Left lung (tissue), 10 donors: Measurements from ENCODE around the gene GIMAP8. TPM values are rescaled to one million over a fixed set of nuclear protein-coding genes. Genes with fewer than 3 reads are reported as not detected.

Source experiments
- ATAC-seq: fragments of 200-7000 bp; cut with Tn5 transposase; one replicate; pipeline ENCODE4 v1.9.1; 2020; ENCODE audit warnings: moderate library complexity
- DNase-seq, 4 donors: peaks; one replicate each; pipeline ENCODE4 v3.0.0-alpha.2; 2013 to 2020
- H3K27ac ChIP-seq, 2 donors: fragments of 200-600 bp; sonication (generic) in 1 of 2; one replicate each; pipeline versions ENCODE4 v1.5.0 to v1.8.0; 2020 to 2021
- H3K27me3 ChIP-seq, 2 donors: fragments of 200-600 bp; sonication (generic) in 1 of 2; one replicate each; pipeline versions ENCODE4 v1.5.0 to v1.8.0; 2020 to 2021
- H3K36me3 ChIP-seq, 2 donors: fragments of 200-600 bp; sonication (generic) in 1 of 2; one replicate each; pipeline versions ENCODE4 v1.5.0 to v1.8.0; 2020 to 2021
- H3K4me1 ChIP-seq, 2 donors: fragments of 200-600 bp; one replicate each; pipeline ENCODE4 v1.8.0; 2021
- H3K4me3 ChIP-seq, 2 donors: fragments of 200-600 bp; sonication (generic) in 1 of 2; one replicate each; pipeline versions ENCODE4 v1.5.0 to v1.8.0; 2020 to 2021; ENCODE audit warnings: mild to moderate bottlenecking in 1 of 2
- H3K9me3 ChIP-seq, 2 donors: fragments of 200-600 bp; sonication (generic) in 1 of 2; one replicate each; pipeline versions ENCODE4 v1.5.0 to v1.8.0; 2020 to 2021
- CTCF ChIP-seq, 2 donors: fragments of 200-600 bp; sonication (generic) in 1 of 2; IDR thresholded peaks; one replicate each; pipeline versions ENCODE4 v1.5.0 to v1.8.0; 2021; ENCODE audit warnings: antibody characterized with exemption in 2 of 2
- intact Hi-C, 2 donors: fragments of 100-400 bp; cut with DNase I; formaldehyde crosslinking; loops; one replicate each; pipeline versions ENCODE4 v1.11.2 to v1.14.2; 2022
- polyA plus RNA-seq, 6 donors: library from polyadenylated mRNA; unstranded; fragments of 120-200 nt; gene quantifications; one replicate each; pipeline ENCODE4 v1.2.1, GENCODE V29; 2013; ENCODE audit not compliant: insufficient read length in 6 of 6
- total RNA-seq, 2 donors: library from RNA; stranded (reverse); fragmentation: NEBNext Ultra II Directional; extraction: Animal tissue kit (Norgen Biotek cat#: 25700); gene quantifications; one replicate each; pipeline ENCODE4 v1.2.1, GENCODE V29; 2021
- donor health status: DM: no; HTN: yes; CAD: no.
- donor health status: DM: no; HTN: no; CAD: no.

GIMAP8 gene
- total and polyA plus RNA-seq, 8 donors, result 17.1 to 37.3 (median 24.6) TPM

GRCh38 chr7:150513758-150514157 is 63.3 kb downstream of the GIMAP8 start:
- Histone ChIP-seq H3K9me3 (no peaks in the 10 kb centered on the region), H3K27ac (peak overlapping the region; percentile 63 to 78), H3K4me1 (peaks cover 0 to 5% of the 10 kb centered on the region in 2 donors), H3K4me3 (peak overlapping the region in 1 of 2 donors; percentile 56), H3K27me3 (no peaks in the 10 kb centered on the region), H3K36me3 (no peaks in the 10 kb centered on the region)
- DNase-seq (peak in 1 of 4 donors; percentile 75), ATAC-seq (no peak)
- no peak for TF ChIP-seq CTCF (IDR thresholded peaks at IDR 0.05)
- intact Hi-C loops, result no loop called here

- peaks cover 0 to under 1% of the 10 kb centered on the region in 2 donors for H3K36me3 ChIP-seq
- no peaks in the 10 kb centered on the region for H3K27me3 ChIP-seq
- peak within 1 kb of the TSS; percentile 24 to 56 for H3K4me3 ChIP-seq
- no peak for TF ChIP-seq CTCF (IDR thresholded peaks at IDR 0.05)
- no peak for DNase-seq
- peak within 1 kb of the TSS; percentile 63 to 78 for H3K27ac ChIP-seq
- peak; percentile 62 for ATAC-seq
- no peaks in the 10 kb centered on the region for H3K9me3 ChIP-seq
- peaks cover 0 to 5% of the 10 kb centered on the region in 2 donors for H3K4me1 ChIP-seq
- intact Hi-C loops, result no loop called here
These were observed 64.4 kb downstream of the GIMAP8 start, which contains the start of gene GIMAP7 for GRCh38 chr7:150514748-150515222. Gene GIMAP7 (plus strand): TSS chr7:150514872. CDS start chr7:150519975, 5,103 bp downstream.

- ATAC-seq (peak; percentile 37), DNase-seq (no peak)
- H3K27me3 ChIP-seq, result no peaks in the 10 kb centered on the region
- H3K4me3 ChIP-seq, result peak overlapping the region; percentile 24 to 56
- peaks cover 0 to 7% of the 10 kb centered on the region in 2 donors for H3K36me3 ChIP-seq
- peak overlapping the region; percentile 63 to 78 for H3K27ac ChIP-seq
- H3K4me1 ChIP-seq, result peaks cover 0 to 5% of the 10 kb centered on the region in 2 donors
- no peak for TF ChIP-seq CTCF (IDR thresholded peaks at IDR 0.05)
- intact Hi-C loops, result no loop called here
- H3K9me3 ChIP-seq, result no peaks in the 10 kb centered on the region
These were observed 65.1 kb downstream of the GIMAP8 start for GRCh38 chr7:150515248-150516147.

GRCh38 chr7:150516956-150517745 is 66.7 kb downstream of the GIMAP8 start:
- H3K27me3 ChIP-seq, result no peaks in the 10 kb centered on the region
- H3K4me3 ChIP-seq, result peak overlapping the region; percentile 24 to 56
- H3K9me3 ChIP-seq, result no peaks in the 10 kb centered on the region
- DNase-seq (no peak), ATAC-seq (no peak)
- peaks cover 0 to 10% of the 10 kb centered on the region in 2 donors for H3K36me3 ChIP-seq
- H3K27ac ChIP-seq, result peak overlapping the region; percentile 63 to 78
- no peak for TF ChIP-seq CTCF (IDR thresholded peaks at IDR 0.05)
- H3K4me1 ChIP-seq, result peaks cover 0 to 5% of the 10 kb centered on the region in 2 donors
- intact Hi-C loops, result no loop called here
